CD4-positive, alpha-beta T cell treated with Interleukin-15 for 1 hour (primary cell): ENCODE measurements around the gene COPS6.

Experiments
- DNase-seq: peaks from one replicate; pipeline ENCODE4 v3.0.0-alpha.2; 2020

COPS6 gene

GRCh38 chr7:100102950-100103840 lies 14.4 kb downstream of the COPS6 start:
- no peak for DNase-seq

GRCh38 chr7:100105534-100105933 lies 16.8 kb downstream of the COPS6 start:
- DNase-seq, result no peak

- DNase-seq, result no peak
Measured at GRCh38 chr7:100106633-100107032, 17.9 kb downstream of the COPS6 start.

- no peak for DNase-seq
Measured at GRCh38 chr7:100107125-100107737, 18.5 kb downstream of the COPS6 start.

GRCh38 chr7:100107890-100108289 lies 19.1 kb downstream of the COPS6 start:
- no peak for DNase-seq

- DNase-seq, result no peak
Measured at GRCh38 chr7:100109521-100110163, 20.9 kb downstream of the COPS6 start.

- DNase-seq, result no peak
Measured at GRCh38 chr7:100111156-100111555, 22.4 kb downstream of the COPS6 start.

- DNase-seq, result no peak
Measured at GRCh38 chr7:100111914-100112313, 23.1 kb downstream of the COPS6 start.

- no peak for DNase-seq
Measured at GRCh38 chr7:100115026-100115425, 26.3 kb downstream of the COPS6 start.

GRCh38 chr7:100118388-100119071 lies 29.8 kb downstream of the COPS6 start:
- no peak for DNase-seq

GRCh38 chr7:100119072-100119969 lies 30.6 kb downstream of the COPS6 start, which contains the start of the genes CNPY4 and TAF6:
Gene CNPY4, plus strand, starts transcription at chr7:100119634. Its CDS starts 111 bp downstream, at chr7:100119745.
Gene TAF6, minus strand, starts transcription at chr7:100119358. Its CDS starts 5,149 bp downstream, at chr7:100114209.
- DNase-seq, result peak; percentile 94

GRCh38 chr7:100119970-100120732 lies 31.4 kb downstream of the COPS6 start:
- DNase-seq, result peak; percentile 60

- DNase-seq, result no peak
Measured at GRCh38 chr7:100120733-100121036, 31.9 kb downstream of the COPS6 start.

GRCh38 chr7:100122067-100122466 lies 33.3 kb downstream of the COPS6 start:
- no peak for DNase-seq

- no peak for DNase-seq
Measured at GRCh38 chr7:100122568-100122967, 33.8 kb downstream of the COPS6 start.

GRCh38 chr7:100124301-100125230 lies 35.8 kb downstream of the COPS6 start:
- DNase-seq, result no peak

- no peak for DNase-seq
Measured at GRCh38 chr7:100126239-100126930, 37.6 kb downstream of the COPS6 start.

- peak; percentile 87 for DNase-seq
Measured at GRCh38 chr7:100126931-100127865, 38.4 kb downstream of the COPS6 start, which contains the start of gene MBLAC1. Gene MBLAC1, plus strand, starts transcription at chr7:100126967. Its CDS starts 429 bp downstream, at chr7:100127396.
